Mucosa of descending colon (tissue), 3 donors: ENCODE results near the gene DOC2A. TPM values are rescaled to one million over a fixed set of nuclear protein-coding genes. Genes with fewer than 3 reads are reported as not detected.

Experiments
- ATAC-seq: fragments of 200-7000 bp; cut with Tn5 transposase; one replicate; pipeline ENCODE4 v1.9.1; 2020; ENCODE audit warnings: mild to moderate bottlenecking, moderate library complexity
- DNase-seq, 3 donors: peaks; one replicate each; pipeline ENCODE4 v3.0.0-alpha.2; 2020
- H3K36me3 ChIP-seq: fragments of 200-600 bp; one replicate; pipeline ENCODE4 v1.8.0; 2021; ENCODE audit warnings: low read depth, mild to moderate bottlenecking
- H3K4me1 ChIP-seq: fragments of 200-600 bp; one replicate; pipeline ENCODE4 v1.8.0; 2021; ENCODE audit warnings: low read depth, mild to moderate bottlenecking
- H3K4me3 ChIP-seq: fragments of 200-600 bp; one replicate; pipeline ENCODE4 v1.8.0; 2021; ENCODE audit warnings: mild to moderate bottlenecking
- H3K9me3 ChIP-seq: fragments of 200-600 bp; one replicate; pipeline ENCODE4 v1.8.0; 2021; ENCODE audit warnings: mild to moderate bottlenecking
- intact Hi-C, 2 donors: fragments of 100-400 bp; cut with DNase I in 1 of 2; cut with micrococcal nuclease in 1 of 2; formaldehyde crosslinking; loops; one replicate each; pipeline versions ENCODE4 v1.11.0 to v1.11.1; 2022; cut with DNase I, micrococcal nuclease
- total RNA-seq, 3 donors: library from RNA; stranded (reverse); fragmentation: NEBNext Ultra II Directional in 2 of 3; extraction: Animal tissue kit (Norgen Biotek cat#: 25700) in 2 of 3; gene quantifications; one replicate each; pipeline versions ENCODE4 v1.2.1 to v1.2.4, GENCODE V29; 2021 to 2023
- TF ChIP-seq, protein P1 (sequence below): fragments of 200-600 bp; IDR thresholded peaks from one replicate; pipeline ENCODE4 v1.8.0; 2022; ENCODE audit warnings: antibody characterized with exemption, mild to moderate bottlenecking
- donor health status: DM: no; HTN: no; CAD: no; lungs with moderate emphysema.
- donor health status: DM: no; HTN: no; CAD: no.
- donor health status: DM: no; HTN: yes; CAD: no.

The DOC2A gene
- total RNA-seq, 3 donors from 2014 or later = 5.2 to 16.8 (median 7.5) TPM

DNA sequence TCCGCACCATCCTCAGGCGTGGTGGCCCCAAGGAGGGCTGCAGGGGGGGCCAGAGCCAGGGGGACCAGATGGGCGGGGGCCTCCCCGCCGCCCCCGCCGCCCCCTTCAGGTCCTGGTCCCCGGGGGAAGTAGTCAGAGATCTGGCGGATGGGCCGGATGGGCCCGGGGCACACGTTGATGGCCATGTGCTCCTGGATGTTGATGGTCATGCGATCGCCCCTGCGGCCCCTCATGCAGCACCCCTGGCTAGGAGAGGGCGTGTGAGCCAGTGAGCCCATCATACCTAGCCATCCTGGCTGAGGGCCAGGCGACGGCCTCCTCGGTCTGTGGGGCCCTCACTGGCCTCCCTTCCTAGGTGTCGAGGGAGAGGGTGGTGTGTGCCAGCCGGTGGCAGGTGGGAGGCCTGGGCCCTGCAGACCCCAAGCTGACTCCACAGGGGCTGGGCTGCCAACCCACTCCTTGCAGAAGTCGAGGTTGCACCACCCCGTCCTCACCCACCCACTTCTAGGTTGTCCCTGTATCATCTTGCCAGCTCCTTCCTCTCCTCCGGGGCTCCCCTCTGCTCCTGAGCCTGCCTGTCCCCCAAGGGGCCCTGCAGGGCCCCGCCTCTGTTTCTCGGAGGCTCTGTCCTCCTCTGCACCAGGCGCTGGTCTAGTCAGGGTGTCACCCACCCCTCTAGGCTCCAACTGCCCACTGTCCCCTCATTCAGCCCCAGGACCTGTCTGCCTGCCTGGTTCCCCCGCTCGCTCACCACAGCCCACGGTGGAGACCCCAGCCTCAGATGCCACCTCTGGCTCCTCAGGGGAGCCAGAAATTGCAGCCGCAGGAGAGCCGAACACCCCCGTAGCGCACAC is 610 bp downstream of the DOC2A start:
- no peaks in the 10 kb centered on the region for H3K36me3 ChIP-seq
- ATAC-seq = no peak
- DNase-seq = no peak
- H3K4me1 ChIP-seq = peaks cover 13% of the 10 kb centered on the region
- TF ChIP-seq, protein P1, sequence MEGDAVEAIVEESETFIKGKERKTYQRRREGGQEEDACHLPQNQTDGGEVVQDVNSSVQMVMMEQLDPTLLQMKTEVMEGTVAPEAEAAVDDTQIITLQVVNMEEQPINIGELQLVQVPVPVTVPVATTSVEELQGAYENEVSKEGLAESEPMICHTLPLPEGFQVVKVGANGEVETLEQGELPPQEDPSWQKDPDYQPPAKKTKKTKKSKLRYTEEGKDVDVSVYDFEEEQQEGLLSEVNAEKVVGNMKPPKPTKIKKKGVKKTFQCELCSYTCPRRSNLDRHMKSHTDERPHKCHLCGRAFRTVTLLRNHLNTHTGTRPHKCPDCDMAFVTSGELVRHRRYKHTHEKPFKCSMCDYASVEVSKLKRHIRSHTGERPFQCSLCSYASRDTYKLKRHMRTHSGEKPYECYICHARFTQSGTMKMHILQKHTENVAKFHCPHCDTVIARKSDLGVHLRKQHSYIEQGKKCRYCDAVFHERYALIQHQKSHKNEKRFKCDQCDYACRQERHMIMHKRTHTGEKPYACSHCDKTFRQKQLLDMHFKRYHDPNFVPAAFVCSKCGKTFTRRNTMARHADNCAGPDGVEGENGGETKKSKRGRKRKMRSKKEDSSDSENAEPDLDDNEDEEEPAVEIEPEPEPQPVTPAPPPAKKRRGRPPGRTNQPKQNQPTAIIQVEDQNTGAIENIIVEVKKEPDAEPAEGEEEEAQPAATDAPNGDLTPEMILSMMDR = no peak
- intact Hi-C loops = no loop called here
- H3K4me3 ChIP-seq = no peak overlapping the region
- H3K9me3 ChIP-seq = no peaks in the 10 kb centered on the region

DNA sequence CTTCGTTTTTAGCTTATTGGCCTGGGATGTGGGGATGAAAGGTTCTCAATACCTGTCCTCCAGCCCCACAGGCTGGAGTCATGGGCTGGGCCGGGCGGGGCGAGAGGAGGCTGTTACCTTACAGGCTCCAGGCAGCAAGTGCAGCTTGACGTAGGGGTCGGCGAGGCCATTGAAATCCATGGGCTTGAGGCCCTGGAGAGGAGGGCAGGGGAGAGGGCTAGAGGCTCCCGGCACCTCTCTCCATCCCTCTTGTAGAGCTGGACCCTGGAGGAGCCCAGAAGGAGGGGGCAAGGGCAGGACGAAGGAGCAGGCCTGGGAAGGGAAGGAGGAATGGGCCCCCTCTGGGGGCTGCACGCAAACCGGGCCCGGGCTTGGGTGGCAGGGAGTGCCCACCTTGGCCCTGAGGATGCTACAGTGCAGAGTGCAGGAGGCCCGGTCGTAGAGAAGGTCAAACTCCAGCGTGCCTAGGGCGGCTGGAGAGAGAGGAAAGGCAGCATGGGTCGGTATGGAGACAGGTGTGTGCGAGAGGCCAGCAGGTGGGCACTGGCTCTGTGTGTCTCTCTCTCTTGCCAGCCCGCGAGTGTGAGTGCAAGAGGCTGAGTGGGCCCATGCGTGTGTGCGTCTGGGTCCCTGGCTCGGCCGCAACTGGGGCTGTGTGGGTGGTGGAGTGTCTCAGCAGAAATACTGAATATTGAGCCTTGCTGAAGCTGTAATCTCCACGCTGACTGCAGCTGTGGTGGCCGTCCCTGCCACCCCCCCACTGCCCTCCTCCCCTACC is 1.6 kb downstream of the DOC2A start:
- TF ChIP-seq, protein P1 = no peak

DNA sequence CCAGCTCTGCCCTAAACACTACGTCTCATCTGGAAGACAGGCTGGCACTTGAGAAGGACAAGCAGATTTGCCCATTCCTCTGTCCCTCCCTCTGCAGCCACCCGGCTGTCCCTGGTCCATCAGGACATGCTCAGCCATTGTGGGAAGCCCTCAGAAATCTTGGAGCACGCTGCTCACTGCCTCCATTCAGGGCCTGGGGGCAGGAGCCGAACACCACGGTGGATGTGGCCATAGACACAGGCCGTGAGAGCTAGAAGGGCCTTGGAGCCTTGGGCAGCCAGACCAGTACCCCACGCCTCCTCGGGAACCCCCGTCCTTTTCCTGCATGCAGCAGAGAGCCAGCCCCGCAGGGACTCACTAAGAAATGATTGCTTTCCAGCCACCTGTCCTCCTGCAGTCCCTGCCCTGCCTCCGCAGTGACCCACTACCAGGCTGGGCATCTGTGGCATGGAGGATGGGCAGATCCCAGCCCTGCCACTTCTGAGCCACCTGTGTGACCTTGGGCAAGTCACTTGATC is 3.4 kb downstream of the DOC2A start:
- intact Hi-C loops = no loop called here

More for the DNA sequence above, 1.6 kb downstream of the DOC2A start:
- Histone ChIP-seq H3K4me3 (no peak overlapping the region), H3K9me3 (no peaks in the 10 kb centered on the region), H3K36me3 (no peaks in the 10 kb centered on the region), H3K4me1 (peaks cover 13% of the 10 kb centered on the region)
- DNase-seq = peak in 1 of 3 donors; percentile 43
- intact Hi-C loops = no loop called here
- no peak for ATAC-seq

DNA sequence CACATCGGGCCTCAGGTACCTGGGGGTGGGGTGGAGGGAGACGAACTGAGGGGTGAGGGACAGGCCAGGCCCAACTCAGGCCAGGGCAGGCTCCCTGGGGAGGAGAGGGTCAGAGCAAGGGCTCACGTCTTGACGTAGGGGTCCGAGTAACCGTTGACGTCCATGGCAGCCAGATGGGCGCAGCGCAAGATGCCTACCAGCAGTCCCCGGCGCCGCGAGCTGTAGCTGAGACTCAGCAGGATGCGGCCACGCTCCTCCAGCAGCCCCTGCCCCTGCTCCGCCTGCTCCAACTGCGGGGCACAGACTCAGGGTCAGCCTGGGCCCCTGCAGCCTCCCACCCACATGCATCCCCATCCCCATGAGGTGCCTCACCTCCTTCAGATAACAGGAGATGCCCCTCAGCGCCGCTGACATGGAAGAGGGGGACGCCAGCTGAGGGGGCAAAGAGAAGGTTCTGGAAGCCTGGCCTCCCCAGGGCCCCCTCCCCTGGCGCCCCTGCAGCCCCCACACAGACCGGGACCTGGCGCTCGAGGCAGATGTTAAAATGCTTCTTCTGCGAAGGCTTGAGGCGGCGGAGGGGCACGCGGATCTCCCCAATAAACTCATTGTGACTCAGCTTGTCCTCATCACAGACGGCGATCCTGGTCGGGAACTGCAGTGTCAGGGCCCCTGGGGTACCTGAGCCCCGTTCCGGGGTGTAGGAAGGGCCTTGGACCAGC is 4.0 kb downstream of the DOC2A start:
- TF ChIP-seq, protein P1 = no peak
- H3K36me3 ChIP-seq = no peaks in the 10 kb centered on the region
- DNase-seq = no peak
- intact Hi-C loops = no loop called here
- no peaks in the 10 kb centered on the region for H3K9me3 ChIP-seq
- peaks cover 13% of the 10 kb centered on the region for H3K4me1 ChIP-seq
- no peak for ATAC-seq
- H3K4me3 ChIP-seq = no peak overlapping the region

More for the DNA sequence above, 3.4 kb downstream of the DOC2A start:
- H3K36me3 ChIP-seq = no peaks in the 10 kb centered on the region
- no peak for DNase-seq
- TF ChIP-seq, protein P1 = no peak
- H3K4me3 ChIP-seq = no peak overlapping the region
- H3K4me1 ChIP-seq = peaks cover 13% of the 10 kb centered on the region
- no peaks in the 10 kb centered on the region for H3K9me3 ChIP-seq
- no peak for ATAC-seq

DNA sequence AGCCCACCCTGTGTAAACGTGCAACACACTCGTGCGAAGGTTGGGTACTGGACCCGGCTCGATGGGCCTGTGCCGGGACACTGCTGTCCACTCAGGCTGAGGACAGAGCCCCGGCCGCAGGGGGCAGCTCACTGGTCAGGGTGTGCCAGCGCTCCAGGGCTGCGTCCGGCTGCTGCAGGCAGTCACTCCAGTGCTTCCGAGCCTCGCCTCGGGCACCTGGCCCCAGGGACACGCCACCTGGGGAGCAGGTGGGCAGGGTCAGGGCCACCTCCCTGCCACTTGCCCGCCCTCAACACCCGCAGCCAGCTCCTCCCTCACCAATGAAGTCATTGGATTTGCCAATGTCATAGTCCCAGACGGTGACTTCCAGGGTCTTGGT is 4.7 kb downstream of the DOC2A start:
- Histone ChIP-seq H3K36me3 (no peaks in the 10 kb centered on the region), H3K4me1 (peaks cover 8% of the 10 kb centered on the region), H3K9me3 (no peaks in the 10 kb centered on the region), H3K4me3 (no peak overlapping the region)
- DNase-seq (no peak), ATAC-seq (no peak)
- TF ChIP-seq, protein P1 = no peak
- intact Hi-C loops = no loop called here
